ENCODE measurements around the gene WWTR1. TPM values are rescaled to one million over a fixed set of nuclear protein-coding genes. Genes with fewer than 3 reads are reported as not detected.

Gene WWTR1
- total RNA-seq, 1 donor = 205 TPM

DNA sequence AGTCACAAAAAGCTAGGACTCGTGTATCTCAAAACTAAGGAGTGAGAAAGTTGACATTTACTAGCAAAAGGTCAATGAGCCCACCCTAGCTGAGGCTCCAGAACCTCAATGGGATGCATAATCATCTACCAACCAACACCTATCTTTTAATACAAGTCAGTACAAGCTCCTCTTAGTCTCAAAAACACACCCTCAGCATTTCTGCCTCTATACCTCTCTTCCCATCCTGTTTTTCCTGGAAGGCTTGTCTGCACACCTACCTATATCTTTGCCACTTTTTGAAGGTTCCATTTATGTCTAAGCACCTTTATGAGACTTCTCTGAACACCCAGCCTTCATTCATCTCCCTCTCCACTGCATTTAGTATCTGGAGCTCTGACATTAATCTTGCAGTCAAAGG is 10.0 kb downstream of the WWTR1 start:
- TF ChIP-seq, protein P1, sequence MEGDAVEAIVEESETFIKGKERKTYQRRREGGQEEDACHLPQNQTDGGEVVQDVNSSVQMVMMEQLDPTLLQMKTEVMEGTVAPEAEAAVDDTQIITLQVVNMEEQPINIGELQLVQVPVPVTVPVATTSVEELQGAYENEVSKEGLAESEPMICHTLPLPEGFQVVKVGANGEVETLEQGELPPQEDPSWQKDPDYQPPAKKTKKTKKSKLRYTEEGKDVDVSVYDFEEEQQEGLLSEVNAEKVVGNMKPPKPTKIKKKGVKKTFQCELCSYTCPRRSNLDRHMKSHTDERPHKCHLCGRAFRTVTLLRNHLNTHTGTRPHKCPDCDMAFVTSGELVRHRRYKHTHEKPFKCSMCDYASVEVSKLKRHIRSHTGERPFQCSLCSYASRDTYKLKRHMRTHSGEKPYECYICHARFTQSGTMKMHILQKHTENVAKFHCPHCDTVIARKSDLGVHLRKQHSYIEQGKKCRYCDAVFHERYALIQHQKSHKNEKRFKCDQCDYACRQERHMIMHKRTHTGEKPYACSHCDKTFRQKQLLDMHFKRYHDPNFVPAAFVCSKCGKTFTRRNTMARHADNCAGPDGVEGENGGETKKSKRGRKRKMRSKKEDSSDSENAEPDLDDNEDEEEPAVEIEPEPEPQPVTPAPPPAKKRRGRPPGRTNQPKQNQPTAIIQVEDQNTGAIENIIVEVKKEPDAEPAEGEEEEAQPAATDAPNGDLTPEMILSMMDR (IDR thresholded peaks at IDR 0.05; ENCODE audit: insufficient read depth, low read length) = no peak
- H3K4me3 ChIP-seq (ENCODE audit: low read depth, low read length) = peak overlapping the region; percentile 32
- no peak for DNase-seq (ENCODE audit: low read depth)

DNA sequence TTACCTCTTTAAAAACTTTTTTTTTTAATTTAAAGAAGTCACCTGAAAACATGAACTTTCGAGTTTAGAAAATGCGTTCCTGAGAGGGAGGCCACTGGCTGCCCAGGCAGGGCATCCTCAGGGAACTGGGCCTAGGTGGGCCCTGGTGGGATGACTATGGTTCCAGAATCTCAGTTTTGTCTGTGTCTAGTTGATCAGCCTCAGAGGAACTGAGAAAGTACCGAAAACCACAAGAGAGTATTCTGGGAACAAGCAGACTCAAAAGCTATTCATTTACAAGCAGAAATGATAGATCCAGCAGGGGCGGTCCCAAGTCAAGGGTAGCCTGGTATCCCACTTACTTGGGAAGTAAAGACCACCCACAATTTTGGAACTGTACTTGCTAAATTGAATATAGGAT is 10.5 kb downstream of the WWTR1 start:
- DNase-seq (ENCODE audit: low read depth) = no peak
- TF ChIP-seq, protein P1 (IDR thresholded peaks at IDR 0.05; ENCODE audit: insufficient read depth, low read length) = no peak
- no peak overlapping the region for H3K4me3 ChIP-seq (ENCODE audit: low read depth, low read length)

DNA sequence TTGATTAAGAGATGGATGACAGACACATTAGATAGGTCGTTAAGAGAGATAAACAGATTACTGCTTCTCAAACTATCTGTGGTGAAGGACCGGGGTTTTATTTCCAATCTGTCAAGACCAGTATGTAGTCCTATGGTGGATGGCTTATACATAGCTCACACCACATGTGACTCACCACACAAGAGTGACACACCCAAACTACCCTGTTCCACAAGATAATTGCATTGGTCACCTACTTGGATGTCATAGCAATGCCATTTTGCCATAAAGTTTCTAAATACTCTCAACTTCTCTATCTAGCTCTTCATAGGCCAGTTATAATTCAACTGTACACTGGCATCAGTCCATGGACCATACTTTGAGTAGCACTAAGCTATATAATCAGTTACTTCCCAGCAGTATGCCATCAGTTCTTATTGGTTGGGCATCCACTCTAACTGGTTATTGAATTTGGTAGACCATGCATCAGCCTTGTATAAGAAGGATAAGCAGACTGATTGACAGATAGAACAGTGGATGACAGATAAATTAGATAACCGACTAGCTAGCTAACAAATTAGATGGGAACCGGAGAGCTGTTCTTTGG is 11.6 kb downstream of the WWTR1 start:
- TF ChIP-seq, protein P1 (IDR thresholded peaks at IDR 0.05; ENCODE audit: insufficient read depth, low read length) = no peak
- no peak overlapping the region for H3K4me3 ChIP-seq (ENCODE audit: low read depth, low read length)
- DNase-seq (ENCODE audit: low read depth) = peak; percentile 60

DNA sequence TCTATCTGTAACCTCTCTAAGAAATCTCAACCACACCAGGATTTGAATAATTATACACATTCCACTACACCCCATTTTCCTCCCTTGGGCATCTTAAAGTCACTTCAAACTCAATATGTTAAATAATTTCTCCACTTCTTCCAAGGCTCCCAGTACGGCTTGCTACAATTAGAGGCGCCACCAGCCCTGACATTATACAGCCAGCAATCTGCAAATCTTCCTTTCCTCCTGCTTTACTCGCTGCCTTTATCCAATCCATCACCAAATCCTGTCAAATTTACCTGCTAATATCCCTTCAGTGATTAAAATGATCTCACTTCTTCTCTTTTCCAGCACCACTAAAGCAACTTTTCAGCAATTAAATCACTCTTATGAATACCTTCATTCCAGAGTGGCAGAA is 13.9 kb downstream of the WWTR1 start:
- H3K4me3 ChIP-seq (ENCODE audit: low read depth, low read length) = no peak overlapping the region
- no peak for DNase-seq (ENCODE audit: low read depth)
- TF ChIP-seq, protein P1 (IDR thresholded peaks at IDR 0.05; ENCODE audit: insufficient read depth, low read length) = no peak

DNA sequence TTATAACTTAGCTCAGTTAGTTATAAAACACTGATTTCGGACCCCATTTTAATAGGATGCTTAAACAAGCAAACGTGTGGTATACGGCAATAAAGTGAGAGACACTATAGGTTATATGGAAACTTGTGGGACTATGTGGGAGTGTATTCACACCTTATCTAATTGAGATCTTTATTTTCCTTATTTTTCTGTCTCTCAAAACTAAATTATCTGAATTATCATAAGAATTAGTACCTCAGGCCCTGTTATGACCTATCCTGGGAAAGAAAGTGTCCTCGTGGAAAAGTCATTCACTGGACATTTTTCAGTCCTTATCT is 14.4 kb downstream of the WWTR1 start:
- TF ChIP-seq, protein P1 (IDR thresholded peaks at IDR 0.05; ENCODE audit: insufficient read depth, low read length) = no peak
- no peak for DNase-seq (ENCODE audit: low read depth)
- H3K4me3 ChIP-seq (ENCODE audit: low read depth, low read length) = peak overlapping the region; percentile 18

DNA sequence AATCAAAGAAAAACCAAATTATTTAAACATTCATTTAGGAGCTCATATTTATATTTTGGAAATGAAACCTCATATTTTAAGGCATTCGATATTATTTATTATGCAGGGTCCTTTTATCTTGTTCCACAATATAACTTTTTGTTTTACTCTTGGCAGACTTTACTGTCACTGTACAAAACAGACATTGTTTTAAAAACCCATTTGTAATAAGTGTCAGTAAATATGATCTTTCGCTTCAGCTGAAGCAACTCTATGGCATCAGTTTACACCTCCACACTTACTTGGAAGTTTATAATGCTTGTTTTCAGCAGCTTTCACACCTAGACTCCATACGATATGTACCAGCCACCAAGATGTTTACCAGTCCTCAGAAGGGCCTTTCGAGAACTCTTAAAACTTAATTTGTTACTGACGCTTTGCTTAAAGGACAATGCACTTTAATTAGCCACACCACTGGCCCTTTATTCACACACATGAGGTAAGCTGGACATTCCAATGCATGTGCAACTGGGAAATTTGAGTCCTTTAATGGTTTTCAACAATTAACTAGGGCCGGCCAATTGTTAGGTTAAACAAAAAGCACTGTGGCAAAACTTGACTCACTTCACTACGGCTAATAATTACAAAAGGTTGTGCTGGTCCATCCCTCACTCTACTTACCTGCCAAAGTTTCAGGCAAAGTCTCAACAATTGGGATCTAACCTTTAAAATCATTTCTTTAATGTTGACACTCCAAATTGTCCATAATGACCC is 16.7 kb downstream of the WWTR1 start:
- TF ChIP-seq, protein P1 (IDR thresholded peaks at IDR 0.05; ENCODE audit: insufficient read depth, low read length) = no peak
- H3K4me3 ChIP-seq (ENCODE audit: low read depth, low read length) = no peak overlapping the region
- DNase-seq (ENCODE audit: low read depth) = no peak
